HG03159 (cell line): ENCODE data around the gene ERGIC1.

Source experiments
- ATAC-seq: cut with Tn5 transposase; IDR thresholded peaks from one replicate; pipeline ENCODE4 v1.9.1; 2021; ENCODE audit warnings: mild to moderate bottlenecking, moderate library complexity; ENCODE audit not compliant: unreplicated experiment

The ERGIC1 gene

GRCh38 chr5:172971482-172971881 lies 137.4 kb downstream of the ERGIC1 start:
- ATAC-seq, result no peak

DNA sequence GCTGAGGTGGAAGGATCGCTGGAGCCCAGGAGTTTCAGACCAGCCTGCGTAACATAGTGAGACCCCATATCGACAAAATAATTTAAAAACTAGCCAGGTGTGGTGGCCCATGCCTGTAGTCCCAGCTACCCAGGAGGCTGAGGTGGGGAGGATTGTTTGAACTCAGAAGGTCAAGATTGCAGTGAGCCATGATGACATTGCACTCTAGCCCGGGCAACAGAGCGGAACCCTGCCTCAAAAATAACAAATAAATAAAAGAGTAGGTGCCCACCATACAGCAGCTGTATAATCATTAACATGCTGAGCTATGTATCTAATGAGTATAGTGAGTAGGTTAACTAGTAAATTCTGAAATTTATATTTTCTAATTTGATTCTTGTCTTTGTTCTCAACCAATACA lies 138.5 kb downstream of the ERGIC1 start:
- no peak for ATAC-seq

DNA sequence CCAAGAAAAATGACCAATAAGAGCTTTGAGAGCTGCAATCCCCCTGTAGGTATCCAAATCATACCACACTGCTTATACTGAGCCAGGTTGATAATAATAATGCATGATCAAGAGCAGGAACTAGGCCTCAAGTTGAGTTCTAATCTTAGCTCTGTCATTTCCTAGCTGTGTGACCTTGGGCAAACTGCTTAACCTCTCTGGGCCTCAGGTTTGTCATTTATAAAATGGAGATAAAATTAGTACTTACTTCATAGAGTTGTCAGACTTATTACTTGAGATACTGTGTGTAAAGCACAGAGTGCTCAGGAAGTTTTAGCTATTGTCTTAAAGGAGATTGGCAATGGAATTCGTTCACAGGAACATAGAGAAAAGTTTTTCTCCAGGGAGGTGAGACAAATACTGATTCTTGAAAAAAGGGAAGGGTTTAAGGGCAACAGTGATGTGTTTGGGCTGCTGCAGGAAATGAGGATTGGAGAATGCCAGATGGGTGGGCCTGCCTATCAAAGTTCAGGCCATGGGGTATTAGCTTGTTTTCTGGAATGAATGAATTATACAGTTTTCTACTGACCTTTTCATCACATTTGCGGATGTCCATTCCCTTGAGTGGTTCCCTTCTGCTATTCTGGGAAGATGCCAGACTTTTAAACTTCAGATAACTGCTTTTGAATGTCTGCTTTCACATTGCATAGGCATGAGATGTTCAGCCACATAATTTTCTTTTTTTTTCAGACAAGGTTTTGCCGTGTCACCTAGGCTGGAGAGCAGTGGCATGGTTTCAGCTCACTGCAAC lies 139.3 kb downstream of the ERGIC1 start:
- no peak for ATAC-seq

DNA sequence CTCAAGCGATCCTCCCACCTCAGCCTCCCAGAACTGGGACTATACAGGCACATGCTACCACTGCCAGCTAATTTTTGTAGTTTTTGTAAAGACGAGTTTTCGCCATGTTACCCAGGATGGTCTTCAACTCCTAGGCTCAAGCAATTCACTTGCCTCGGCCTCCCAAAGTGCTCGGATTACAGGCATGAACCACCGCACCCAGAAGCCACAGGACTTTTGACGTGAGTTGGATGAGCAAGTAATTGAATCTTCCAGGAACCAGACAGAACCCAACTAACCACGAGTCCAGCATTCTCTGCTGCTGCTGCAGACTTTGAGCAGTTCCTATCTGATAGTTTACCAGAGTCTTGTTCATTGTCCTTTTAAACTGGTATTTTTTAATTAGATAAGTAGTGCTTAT lies 139.9 kb downstream of the ERGIC1 start:
- ATAC-seq, result no peak

GRCh38 chr5:172975289-172975688 lies 141.2 kb downstream of the ERGIC1 start:
- ATAC-seq, result no peak

- ATAC-seq, result no peak
These were observed 145.7 kb downstream of the ERGIC1 start for GRCh38 chr5:172979778-172980177.

DNA sequence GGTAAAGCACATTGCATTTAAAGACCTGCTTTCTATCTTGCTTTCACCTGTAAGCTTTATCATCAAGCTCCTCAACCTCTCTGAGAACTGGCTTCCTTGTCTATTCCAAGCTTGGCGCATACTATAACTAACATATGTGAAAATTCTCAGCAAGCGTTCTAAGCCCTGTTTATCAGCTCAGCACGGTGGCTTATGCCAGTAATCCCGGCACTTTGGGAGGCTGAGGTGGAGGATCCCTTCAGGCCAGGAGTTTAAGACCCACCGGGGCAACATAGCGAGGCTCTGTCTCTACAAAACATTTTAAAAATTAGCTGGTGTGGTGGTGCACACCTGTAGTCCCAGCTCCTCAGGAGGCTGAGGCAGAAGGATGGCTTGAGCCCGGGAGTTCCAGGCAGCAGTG lies 147.9 kb downstream of the ERGIC1 start:
- ATAC-seq, result no peak

DNA sequence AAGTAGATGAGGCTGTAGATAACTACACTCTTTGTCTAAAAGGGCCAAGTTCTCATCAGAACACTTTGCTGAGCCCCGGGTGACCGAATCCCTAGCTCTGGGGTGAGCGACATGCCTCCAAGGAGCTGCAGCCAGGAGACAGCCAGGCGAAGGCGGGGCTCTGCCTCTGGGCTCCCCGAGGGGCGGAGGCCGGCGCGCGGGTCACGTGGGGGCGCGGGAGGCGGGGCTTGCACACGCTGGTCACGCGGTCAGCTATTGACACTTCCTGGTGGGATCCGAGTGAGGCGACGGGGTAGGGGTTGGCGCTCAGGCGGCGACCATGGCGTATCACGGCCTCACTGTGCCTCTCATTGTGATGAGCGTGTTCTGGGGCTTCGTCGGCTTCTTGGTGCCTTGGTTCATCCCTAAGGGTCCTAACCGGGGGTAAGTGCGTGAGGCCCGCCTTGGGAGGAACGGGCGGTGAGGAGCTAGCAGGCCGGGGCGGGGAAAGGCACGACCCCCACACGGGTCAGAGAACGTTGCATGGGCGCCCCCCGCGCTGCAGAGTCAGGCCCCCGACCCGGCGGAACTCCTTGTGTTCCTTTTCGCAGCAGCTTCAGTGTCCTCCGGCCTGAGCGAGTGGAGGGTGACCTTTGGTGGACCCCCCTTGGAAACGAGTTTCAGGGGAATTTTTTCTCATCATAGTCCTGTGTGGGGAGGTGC lies 149.6 kb downstream of the ERGIC1 start, which contains the start of gene ATP6V0E1:
Gene ATP6V0E1, plus strand, starts transcription at position 230 of the 702 bp plus-strand sequence. Its CDS starts 90 bp downstream, at position 320.
- peak; percentile 87 for ATAC-seq

GRCh38 chr5:172984244-172984953 lies 150.3 kb downstream of the ERGIC1 start:
- ATAC-seq, result peak; percentile 74

- ATAC-seq, result no peak
These were observed 151.5 kb downstream of the ERGIC1 start for GRCh38 chr5:172985596-172985995.

DNA sequence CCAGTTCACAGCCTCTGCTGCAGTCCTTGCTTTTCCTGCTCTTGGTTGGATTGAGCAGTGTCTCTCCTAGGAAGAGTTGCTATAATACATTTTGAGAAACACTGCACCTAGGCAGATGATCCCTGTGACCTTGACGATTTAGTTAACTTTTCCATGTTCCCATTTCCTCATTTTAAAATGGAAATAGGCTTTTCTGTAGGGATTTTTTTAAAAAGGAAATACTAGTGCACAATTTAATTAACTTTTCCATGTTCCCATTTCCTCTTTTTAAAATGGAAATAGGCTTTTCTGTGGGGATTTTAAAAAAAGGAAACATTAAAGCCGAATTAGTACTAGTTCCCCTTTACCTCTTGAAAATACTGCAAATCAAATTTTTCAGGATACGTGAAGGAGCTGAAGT lies 154.2 kb downstream of the ERGIC1 start:
- no peak for ATAC-seq

GRCh38 chr5:172990776-172991175 lies 156.7 kb downstream of the ERGIC1 start:
- no peak for ATAC-seq

DNA sequence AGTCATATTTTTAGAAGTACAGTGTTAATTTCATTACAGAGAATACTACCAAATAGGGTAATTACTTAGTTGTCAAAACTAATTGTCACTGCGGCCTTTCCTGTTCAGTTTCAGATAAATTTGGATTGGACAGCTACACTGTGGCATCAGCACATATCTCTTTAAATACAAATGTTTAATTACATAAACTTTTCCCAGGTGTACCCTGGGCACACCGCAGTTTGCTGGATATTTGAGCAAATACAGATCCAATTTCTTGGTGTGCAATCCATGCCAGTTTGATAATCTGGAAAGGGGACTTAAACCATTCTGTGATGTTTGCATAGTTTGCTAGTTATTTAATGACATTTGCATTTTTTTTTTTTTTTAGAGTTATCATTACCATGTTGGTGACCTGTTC lies 160.4 kb downstream of the ERGIC1 start:
- no peak for ATAC-seq

DNA sequence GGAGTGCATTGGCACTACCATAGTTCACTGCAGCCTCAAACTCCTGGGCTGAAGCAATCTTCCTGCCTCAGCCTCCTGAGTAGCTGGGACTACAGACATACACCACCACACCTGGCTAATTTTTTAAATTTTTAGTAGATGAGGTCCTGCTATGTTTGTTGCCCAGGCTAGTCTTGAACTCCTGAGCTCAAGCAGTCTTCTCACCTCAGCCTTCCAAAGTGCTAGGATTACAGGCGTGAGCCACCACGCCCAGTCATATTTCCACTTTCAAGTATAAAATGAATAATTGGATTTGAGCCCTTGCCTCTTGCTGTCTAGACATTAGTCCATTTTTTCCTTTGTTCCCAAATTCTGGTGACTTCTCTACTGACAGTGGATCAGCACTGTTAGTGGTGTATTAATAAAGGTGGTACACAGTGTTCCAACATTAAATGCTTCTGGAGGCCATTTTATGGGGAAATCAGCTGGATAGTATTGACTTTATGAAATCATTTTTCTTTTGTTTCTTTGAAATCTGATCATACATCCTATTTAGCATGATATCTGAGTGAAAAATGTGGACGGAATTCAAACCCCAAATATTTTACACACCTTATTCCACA lies 165.4 kb downstream of the ERGIC1 start:
- no peak for ATAC-seq

DNA sequence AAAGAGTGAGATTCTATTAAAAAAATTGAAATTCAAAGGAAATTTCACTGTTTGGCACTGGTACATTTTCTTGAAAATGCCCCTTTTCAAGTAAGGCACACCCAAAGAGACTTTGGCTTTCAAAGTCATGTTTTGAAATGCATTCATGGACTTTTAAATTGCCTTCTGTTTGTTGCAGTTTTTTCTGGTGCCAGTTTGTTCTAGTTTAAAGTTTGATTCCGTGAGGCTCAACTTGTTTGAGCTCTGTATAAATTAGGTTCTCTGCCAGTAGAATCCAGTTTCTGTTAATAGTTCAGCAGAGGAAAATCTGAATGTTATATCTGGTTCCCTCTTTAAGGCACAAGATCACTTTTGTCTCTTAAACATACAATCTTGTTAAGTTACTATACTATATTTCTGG lies 165.9 kb downstream of the ERGIC1 start:
- no peak for ATAC-seq

- ATAC-seq, result peak; percentile 82
These were observed 167.3 kb downstream of the ERGIC1 start for GRCh38 chr5:173001229-173001841.
